Parathyroid adenoma (tissue), 2 donors: ENCODE data around the gene JUN.
A peak's percentile ranks its signal among the peaks of the same experiment; 100 is the strongest.

Source experiments
- H2AFZ ChIP-seq: fragments of 300-600 bp; sonication (generic); one replicate; pipeline ENCODE4 v1.7.0; 2017; ENCODE audit warnings: antibody characterized with exemption, mild to moderate bottlenecking
- H3K27ac ChIP-seq: fragments of 300-600 bp; sonication (generic); one replicate; pipeline ENCODE4 v1.7.0; 2017
- H3K27me3 ChIP-seq: fragments of 300-600 bp; sonication (generic); one replicate; pipeline ENCODE4 v1.7.0; 2017; ENCODE audit warnings: low read length; ENCODE audit not compliant: control insufficient read depth, insufficient read depth
- H3K36me3 ChIP-seq: fragments of 300-600 bp; sonication (generic); one replicate; pipeline ENCODE4 v1.7.0; 2017; ENCODE audit warnings: low read length; ENCODE audit not compliant: control insufficient read depth, insufficient read depth
- H3K4me1 ChIP-seq: fragments of 300-600 bp; sonication (generic); one replicate; pipeline ENCODE4 v1.7.0; 2017; ENCODE audit warnings: control low read depth
- H3K4me2 ChIP-seq: fragments of 300-600 bp; sonication (generic); one replicate; pipeline ENCODE4 v1.7.0; 2017; ENCODE audit warnings: low read length
- H3K4me3 ChIP-seq: fragments of 300-600 bp; sonication (generic); one replicate; pipeline ENCODE4 v1.7.0; 2017; ENCODE audit warnings: low read depth, low read length
- H3K79me2 ChIP-seq: fragments of 300-600 bp; sonication (generic); one replicate; pipeline ENCODE4 v1.7.0; 2017; ENCODE audit warnings: control low read depth
- H3K9ac ChIP-seq: fragments of 300-600 bp; sonication (generic); one replicate; pipeline ENCODE4 v1.7.0; 2017; ENCODE audit warnings: mild to moderate bottlenecking
- H3K9me3 ChIP-seq: fragments of 300-600 bp; sonication (generic); one replicate; pipeline ENCODE4 v1.7.0; 2017; ENCODE audit warnings: low read length; ENCODE audit not compliant: control insufficient read depth
- TF ChIP-seq, protein P1 (sequence below): fragments of 300-600 bp; sonication (generic); IDR thresholded peaks from one replicate; pipeline ENCODE4 v1.7.0; 2017; ENCODE audit warnings: antibody characterized with exemption, mild to moderate bottlenecking
- donor health status: primary hyperparathyroidism.

JUN gene

DNA sequence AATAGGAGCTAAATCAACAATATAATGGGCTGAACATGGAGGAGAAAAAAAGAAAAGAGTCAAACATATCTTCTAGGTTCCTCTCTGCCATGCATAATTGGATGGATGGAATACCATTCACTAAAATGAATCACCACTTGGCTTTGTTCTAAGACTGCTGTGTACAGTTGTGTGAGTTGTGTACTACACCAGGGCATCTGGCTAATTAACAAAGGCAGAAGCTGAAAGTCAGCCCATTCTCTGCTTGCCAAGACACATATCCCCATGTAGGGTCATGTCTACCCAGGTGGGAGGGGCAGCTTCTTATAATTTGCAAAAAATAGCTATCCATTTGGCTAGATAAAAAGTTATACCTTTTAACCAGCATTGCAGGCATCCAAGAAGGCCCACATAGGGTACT, 21.0 kb downstream of the JUN start:
- Histone ChIP-seq H3K4me3 (no peak overlapping the region), H3K9me3 (no peaks in the 10 kb centered on the region), H3K4me1 (no peaks in the 10 kb centered on the region), H3K27ac (no peak overlapping the region), H3K36me3 (no peaks in the 10 kb centered on the region), H3K4me2 (no peak overlapping the region), H3K79me2 (no peaks in the 10 kb centered on the region), H3K9ac (no peak overlapping the region), H3K27me3 (no peaks in the 10 kb centered on the region), H2AFZ (no peak overlapping the region)
- TF ChIP-seq, protein P1, sequence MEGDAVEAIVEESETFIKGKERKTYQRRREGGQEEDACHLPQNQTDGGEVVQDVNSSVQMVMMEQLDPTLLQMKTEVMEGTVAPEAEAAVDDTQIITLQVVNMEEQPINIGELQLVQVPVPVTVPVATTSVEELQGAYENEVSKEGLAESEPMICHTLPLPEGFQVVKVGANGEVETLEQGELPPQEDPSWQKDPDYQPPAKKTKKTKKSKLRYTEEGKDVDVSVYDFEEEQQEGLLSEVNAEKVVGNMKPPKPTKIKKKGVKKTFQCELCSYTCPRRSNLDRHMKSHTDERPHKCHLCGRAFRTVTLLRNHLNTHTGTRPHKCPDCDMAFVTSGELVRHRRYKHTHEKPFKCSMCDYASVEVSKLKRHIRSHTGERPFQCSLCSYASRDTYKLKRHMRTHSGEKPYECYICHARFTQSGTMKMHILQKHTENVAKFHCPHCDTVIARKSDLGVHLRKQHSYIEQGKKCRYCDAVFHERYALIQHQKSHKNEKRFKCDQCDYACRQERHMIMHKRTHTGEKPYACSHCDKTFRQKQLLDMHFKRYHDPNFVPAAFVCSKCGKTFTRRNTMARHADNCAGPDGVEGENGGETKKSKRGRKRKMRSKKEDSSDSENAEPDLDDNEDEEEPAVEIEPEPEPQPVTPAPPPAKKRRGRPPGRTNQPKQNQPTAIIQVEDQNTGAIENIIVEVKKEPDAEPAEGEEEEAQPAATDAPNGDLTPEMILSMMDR, result no peak

DNA sequence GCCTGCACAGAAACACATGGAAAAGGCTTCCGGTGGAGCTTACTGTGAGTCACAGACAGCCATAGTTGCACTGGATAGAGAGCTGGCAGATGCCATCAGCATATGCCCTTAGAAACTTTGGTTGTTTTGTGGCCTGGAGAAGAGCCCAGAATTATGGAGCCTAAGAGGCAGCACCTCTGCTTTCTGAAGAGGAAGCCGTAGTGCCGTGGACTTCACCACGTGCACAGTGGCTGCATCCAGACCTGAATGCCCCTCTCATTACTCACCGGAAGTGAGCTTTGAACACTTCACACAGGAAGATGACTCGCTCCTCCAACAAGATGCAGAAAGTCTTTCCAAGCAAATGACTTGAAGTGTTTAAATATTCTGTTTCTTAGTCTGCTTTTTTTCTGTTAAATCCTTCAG, 28.4 kb downstream of the JUN start:
- no peaks in the 10 kb centered on the region for H3K36me3 ChIP-seq
- peak overlapping the region; percentile 53 for H2AFZ ChIP-seq
- H3K27me3 ChIP-seq, result no peaks in the 10 kb centered on the region
- H3K27ac ChIP-seq, result peak overlapping the region; percentile 19
- TF ChIP-seq, protein P1, result no peak
- no peak overlapping the region for H3K4me3 ChIP-seq
- H3K9me3 ChIP-seq, result no peaks in the 10 kb centered on the region
- no peaks in the 10 kb centered on the region for H3K79me2 ChIP-seq
- H3K4me1 ChIP-seq, result peaks cover 7% of the 10 kb centered on the region
- no peak overlapping the region for H3K9ac ChIP-seq
- no peak overlapping the region for H3K4me2 ChIP-seq

DNA sequence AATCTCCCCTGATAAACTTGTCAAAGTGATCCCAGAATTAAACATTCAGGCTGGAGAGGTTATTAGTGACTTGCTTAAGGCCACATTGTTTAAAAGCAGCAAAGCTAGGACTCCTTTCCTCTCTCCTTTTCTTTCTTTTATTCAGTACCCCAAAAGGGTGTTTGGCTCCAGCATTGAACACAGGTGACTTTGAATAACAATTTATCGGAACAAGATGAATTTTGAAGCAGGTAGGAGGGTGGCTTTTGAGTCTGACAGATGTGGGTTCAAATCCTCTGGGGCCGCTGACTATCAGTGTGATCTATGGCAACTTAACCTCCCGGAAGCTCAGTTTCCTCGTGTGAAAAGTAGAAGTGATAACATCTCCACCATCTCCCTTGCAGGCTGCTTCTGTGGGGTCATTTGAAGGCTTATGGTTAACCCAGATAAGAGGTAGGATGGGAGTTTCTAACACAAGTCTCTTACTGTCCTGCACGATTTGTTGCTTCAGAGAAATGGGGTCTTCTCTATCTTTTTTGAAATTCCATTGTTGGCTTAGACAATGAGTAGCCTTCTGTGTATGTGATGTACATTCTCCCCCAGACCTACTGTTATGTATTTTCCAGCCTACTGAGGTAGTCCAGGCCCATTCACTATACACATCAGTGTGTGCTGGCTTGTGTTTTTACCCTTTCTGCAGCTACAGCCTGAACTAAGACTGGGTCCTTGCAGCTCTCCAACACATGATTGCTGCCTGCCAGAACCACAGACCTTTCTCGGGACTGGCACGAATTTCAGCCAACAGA, 29.0 kb downstream of the JUN start:
- no peak overlapping the region for H3K4me3 ChIP-seq
- no peak overlapping the region for H3K4me2 ChIP-seq
- H2AFZ ChIP-seq, result peak overlapping the region; percentile 53
- H3K79me2 ChIP-seq, result no peaks in the 10 kb centered on the region
- no peaks in the 10 kb centered on the region for H3K27me3 ChIP-seq
- no peaks in the 10 kb centered on the region for H3K9me3 ChIP-seq
- no peak overlapping the region for H3K9ac ChIP-seq
- TF ChIP-seq, protein P1, result no peak
- peaks cover 7% of the 10 kb centered on the region for H3K4me1 ChIP-seq
- H3K36me3 ChIP-seq, result no peaks in the 10 kb centered on the region
- peak overlapping the region; percentile 19 for H3K27ac ChIP-seq

DNA sequence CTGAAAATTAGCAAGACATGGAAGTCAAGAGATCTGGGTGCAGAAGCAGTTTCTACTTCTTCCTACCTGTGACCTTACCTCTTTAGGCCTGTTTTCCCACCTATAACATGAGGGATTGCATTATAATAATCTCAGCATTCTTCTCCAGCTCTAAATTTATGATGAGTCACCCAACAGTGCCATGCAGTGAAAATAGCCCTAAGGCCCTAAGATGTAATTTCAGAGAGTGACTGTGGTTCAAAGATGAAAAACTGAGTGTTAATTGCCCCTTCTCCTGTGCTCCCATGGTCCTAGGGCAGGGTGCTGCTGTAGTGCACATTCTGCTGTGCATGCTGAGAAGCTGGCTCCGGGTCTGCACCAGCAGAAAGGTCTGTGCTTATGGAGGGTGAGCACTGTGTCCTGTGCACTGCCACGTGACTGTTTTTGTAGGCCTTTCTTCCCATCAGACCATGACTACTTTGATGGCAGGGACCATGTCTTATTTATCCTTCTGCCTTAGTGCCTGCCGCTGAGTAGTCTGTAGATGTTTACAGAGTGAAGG, 29.7 kb downstream of the JUN start:
- Histone ChIP-seq H3K36me3 (no peaks in the 10 kb centered on the region), H3K4me1 (peaks cover 7% of the 10 kb centered on the region), H3K9me3 (no peaks in the 10 kb centered on the region), H3K79me2 (no peaks in the 10 kb centered on the region), H3K27me3 (no peaks in the 10 kb centered on the region), H3K27ac (no peak overlapping the region), H3K9ac (no peak overlapping the region), H3K4me3 (no peak overlapping the region), H2AFZ (no peak overlapping the region), H3K4me2 (no peak overlapping the region)
- TF ChIP-seq, protein P1, result no peak
